Kidney (tissue), 14 donors: ENCODE results near the gene KIF21B. TPM values are rescaled to one million over a fixed set of nuclear protein-coding genes. Genes with fewer than 3 reads are reported as not detected.
A peak's percentile ranks its signal among the peaks of the same experiment; 100 is the strongest.

Experiments
- DNase-seq, 5 donors: peaks; one replicate each; pipeline ENCODE4 v3.0.0-alpha.2; 2013 to 2020
- FAIRE-seq: peaks from 2 replicates; lab custom pipeline; 2012; peaks lifted over from hg19 to GRCh38; lab: Jason Lieb, UNC
- H3K27ac ChIP-seq, 2 donors: one replicate each; pipeline ENCODE4 v1.7.0; 2013; ENCODE audit warnings: low read depth in 2 of 2, low read length in 2 of 2, inconsistent platforms in 1 of 2
- H3K27me3 ChIP-seq: one replicate; pipeline ENCODE4 v1.7.1; 2013; ENCODE audit warnings: low read length, inconsistent platforms; ENCODE audit not compliant: control insufficient read depth, insufficient read depth
- H3K36me3 ChIP-seq, 3 donors: one replicate each; pipeline versions ENCODE4 v1.7.0 to v1.7.1; 2013; ENCODE audit warnings: low read length in 3 of 3, control low read depth in 1 of 3, inconsistent platforms in 1 of 3; ENCODE audit not compliant: insufficient read depth in 3 of 3, control insufficient read depth in 2 of 3
- H3K4me1 ChIP-seq, 3 donors: one replicate each; pipeline versions ENCODE4 v1.7.0 to v1.7.1; 2013; ENCODE audit warnings: low read length in 3 of 3, inconsistent platforms in 1 of 3, low read depth in 1 of 3; ENCODE audit not compliant: control insufficient read depth in 2 of 3, insufficient read depth in 2 of 3
- H3K4me3 ChIP-seq, 3 donors: one replicate each; pipeline versions ENCODE4 v1.7.0 to v1.8.1; 2013; ENCODE audit warnings: low read length in 3 of 3, control low read depth in 1 of 3, inconsistent platforms in 1 of 3
- H3K9ac ChIP-seq, 3 donors: one replicate each; pipeline versions ENCODE4 v1.7.0 to v1.7.1; 2013; ENCODE audit warnings: low read length in 3 of 3, control low read depth in 1 of 3, inconsistent platforms in 1 of 3
- H3K9me3 ChIP-seq, 3 donors: one replicate each; pipeline versions ENCODE4 v1.7.0 to v1.7.1; 2013; ENCODE audit warnings: low read length in 3 of 3, control low read depth in 1 of 3, inconsistent platforms in 1 of 3; ENCODE audit not compliant: control insufficient read depth in 2 of 3, insufficient read depth in 1 of 3
- intact Hi-C: fragments of 100-400 bp; cut with DNase I; formaldehyde crosslinking; loops from one replicate; pipeline ENCODE4 v1.11.1; 2022
- polyA plus RNA-seq: library from polyadenylated mRNA; stranded (reverse); fragments of 350-450 nt; fragmentation: Illumina TruSeq; extraction: RNeasy Lipid Tissue Mini Kit (QIAGEN cat#74804); gene quantifications from one replicate; pipeline ENCODE4 v1.2.3, GENCODE V29; 2014; ENCODE audit warnings: low read depth, low replicate concordance; ENCODE audit not compliant: insufficient read depth
- total RNA-seq: library from RNA; stranded (reverse); fragmentation: NEBNext Ultra II Directional; extraction: Animal tissue kit (Norgen Biotek cat#: 25700); gene quantifications from one replicate; pipeline ENCODE4 v1.2.1, GENCODE V29; 2021
- TF ChIP-seq, protein P1 (sequence below): IDR thresholded peaks from 3 replicates; pipeline ENCODE4 v1.5.1; 2012; ENCODE audit warnings: mild to moderate bottlenecking, moderate library complexity, borderline replicate concordance; ENCODE audit not compliant: insufficient read depth; ENCODE audit errors: extremely low read depth
- donor health status: control.
- donor health status: control.
- donor health status: control.
- donor health status: control.
- donor health status: control.
- donor health status: DM: yes; HTN: yes; CAD: no.
- donor health status: Normal renal cell carcinoma (clear cell type).

Gene KIF21B
- total and polyA plus RNA-seq, 2 donors from 2014 or later = 0.19 to 5.6 TPM

DNA sequence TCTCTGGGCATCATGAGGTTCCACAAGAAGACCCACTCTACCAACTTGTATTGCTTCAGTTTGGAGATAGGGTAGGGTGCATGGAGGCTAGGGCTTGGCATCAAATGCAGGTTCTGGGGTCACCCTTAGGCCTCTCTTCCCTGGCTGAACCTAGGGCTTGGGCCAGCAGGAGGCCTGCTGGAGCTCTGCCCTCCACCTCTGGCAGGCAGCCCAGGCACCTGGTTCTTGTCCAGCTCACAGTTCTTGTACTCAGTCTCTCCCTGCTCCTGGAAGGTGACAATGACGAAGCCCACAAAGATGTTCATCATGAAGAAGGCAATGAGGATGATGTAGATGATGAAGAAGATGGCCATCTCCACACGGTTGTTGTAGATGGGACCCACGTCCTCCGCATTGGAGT is 37.5 kb upstream of the KIF21B start:
- no peak overlapping the region for H3K27ac ChIP-seq
- intact Hi-C loops = no loop called here
- DNase-seq (no peak), FAIRE-seq (no peak)
- H3K4me1 ChIP-seq = peaks cover 0 to 3% (median 0%) of the 10 kb centered on the region in 3 donors
- H3K27me3 ChIP-seq = no peaks in the 10 kb centered on the region
- H3K4me3 ChIP-seq = no peak overlapping the region
- TF ChIP-seq, protein P1, sequence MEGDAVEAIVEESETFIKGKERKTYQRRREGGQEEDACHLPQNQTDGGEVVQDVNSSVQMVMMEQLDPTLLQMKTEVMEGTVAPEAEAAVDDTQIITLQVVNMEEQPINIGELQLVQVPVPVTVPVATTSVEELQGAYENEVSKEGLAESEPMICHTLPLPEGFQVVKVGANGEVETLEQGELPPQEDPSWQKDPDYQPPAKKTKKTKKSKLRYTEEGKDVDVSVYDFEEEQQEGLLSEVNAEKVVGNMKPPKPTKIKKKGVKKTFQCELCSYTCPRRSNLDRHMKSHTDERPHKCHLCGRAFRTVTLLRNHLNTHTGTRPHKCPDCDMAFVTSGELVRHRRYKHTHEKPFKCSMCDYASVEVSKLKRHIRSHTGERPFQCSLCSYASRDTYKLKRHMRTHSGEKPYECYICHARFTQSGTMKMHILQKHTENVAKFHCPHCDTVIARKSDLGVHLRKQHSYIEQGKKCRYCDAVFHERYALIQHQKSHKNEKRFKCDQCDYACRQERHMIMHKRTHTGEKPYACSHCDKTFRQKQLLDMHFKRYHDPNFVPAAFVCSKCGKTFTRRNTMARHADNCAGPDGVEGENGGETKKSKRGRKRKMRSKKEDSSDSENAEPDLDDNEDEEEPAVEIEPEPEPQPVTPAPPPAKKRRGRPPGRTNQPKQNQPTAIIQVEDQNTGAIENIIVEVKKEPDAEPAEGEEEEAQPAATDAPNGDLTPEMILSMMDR = no peak
- H3K36me3 ChIP-seq = no peaks in the 10 kb centered on the region
- H3K9ac ChIP-seq = no peak overlapping the region
- H3K9me3 ChIP-seq = no peaks in the 10 kb centered on the region

DNA sequence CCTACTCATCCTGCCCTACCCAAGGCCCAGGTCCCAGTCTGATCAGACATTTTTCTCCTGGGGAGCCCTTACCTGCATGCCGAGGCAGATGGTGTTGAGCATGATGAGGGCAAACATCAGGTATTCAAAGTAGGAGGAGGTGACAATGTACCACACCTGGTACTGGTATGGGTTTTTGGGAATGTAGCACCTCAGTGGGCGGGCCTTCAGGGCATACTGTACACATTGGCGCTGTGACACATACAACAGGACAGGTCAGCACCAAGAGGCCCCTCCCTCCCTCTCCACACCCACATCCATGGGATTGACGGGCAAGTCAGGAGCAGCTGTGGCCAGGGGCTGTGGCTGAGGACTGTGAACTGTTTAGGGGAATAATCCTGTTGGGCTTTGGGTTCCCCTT is 37.1 kb upstream of the KIF21B start:
- peaks cover 0 to 4% (median 0%) of the 10 kb centered on the region in 3 donors for H3K4me1 ChIP-seq
- no peak overlapping the region for H3K9ac ChIP-seq
- no peaks in the 10 kb centered on the region for H3K36me3 ChIP-seq
- no peaks in the 10 kb centered on the region for H3K27me3 ChIP-seq
- FAIRE-seq (no peak), DNase-seq (no peak)
- no peaks in the 10 kb centered on the region for H3K9me3 ChIP-seq
- no peak overlapping the region for H3K27ac ChIP-seq
- no peak overlapping the region for H3K4me3 ChIP-seq
- TF ChIP-seq, protein P1 = no peak
- intact Hi-C loops = no loop called here

DNA sequence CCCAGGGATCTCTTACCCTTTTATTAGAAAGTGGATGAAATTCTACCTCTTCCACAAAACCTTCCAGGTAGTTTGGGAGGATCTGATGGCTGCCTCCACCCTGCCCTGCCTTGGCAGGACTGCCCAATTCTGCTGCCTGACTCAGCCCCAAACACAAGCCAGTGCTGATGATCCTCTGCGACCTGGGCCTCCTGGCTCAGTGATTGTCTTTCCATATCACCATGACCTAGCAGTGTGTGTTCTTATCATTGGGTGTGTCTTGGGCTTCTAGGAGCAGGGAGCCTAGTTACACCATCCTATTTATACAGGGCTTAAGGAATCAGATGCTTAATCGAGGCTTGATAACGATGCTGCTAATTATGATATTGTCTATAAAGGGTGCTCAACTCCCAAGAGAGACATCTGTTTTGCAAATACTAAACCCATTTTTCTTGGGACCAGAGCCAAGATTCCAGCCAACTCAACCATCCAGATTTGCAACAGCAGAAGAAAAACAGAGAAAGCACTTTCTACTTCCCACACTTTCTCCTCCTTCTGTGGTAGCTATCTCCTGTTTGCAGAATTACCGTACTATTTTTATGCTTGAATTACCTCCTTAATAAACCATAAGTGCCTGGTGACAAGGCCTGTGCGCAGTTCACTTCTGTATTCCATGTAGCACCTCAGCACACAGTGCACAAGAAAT is 36.5 kb upstream of the KIF21B start:
- peaks cover 0 to 7% (median 2%) of the 10 kb centered on the region in 3 donors for H3K4me1 ChIP-seq
- H3K9me3 ChIP-seq = no peaks in the 10 kb centered on the region
- DNase-seq = no peak
- H3K27me3 ChIP-seq = no peaks in the 10 kb centered on the region
- no peak for FAIRE-seq
- H3K27ac ChIP-seq = no peak overlapping the region
- intact Hi-C loops = no loop called here
- no peaks in the 10 kb centered on the region for H3K36me3 ChIP-seq
- no peak overlapping the region for H3K9ac ChIP-seq
- TF ChIP-seq, protein P1 = no peak
- H3K4me3 ChIP-seq = no peak overlapping the region

DNA sequence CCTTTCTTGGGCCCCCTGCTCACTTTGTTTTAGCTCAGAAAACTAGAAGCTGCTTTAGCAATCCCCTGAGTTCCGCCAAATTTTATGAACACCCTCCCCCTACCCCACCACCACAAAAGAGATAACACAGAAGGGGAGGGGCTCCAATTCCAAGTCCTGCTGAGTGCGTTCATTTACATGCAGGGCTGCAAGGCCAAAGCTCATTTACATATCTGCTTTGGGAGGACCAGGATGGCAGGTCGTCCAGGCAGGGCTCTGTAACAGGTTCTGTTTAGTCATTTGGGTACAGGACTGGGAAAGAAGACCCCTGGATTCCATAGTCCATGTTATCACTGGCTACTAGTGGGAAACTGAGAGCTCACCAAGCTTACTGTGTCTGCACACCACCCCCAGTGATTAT is 35.9 kb upstream of the KIF21B start:
- TF ChIP-seq, protein P1 = no peak
- FAIRE-seq = no peak

More for the DNA sequence above, 35.9 kb upstream of the KIF21B start:
- Histone ChIP-seq H3K36me3 (no peaks in the 10 kb centered on the region), H3K4me1 (peaks cover 0 to 7% (median 2%) of the 10 kb centered on the region in 3 donors), H3K4me3 (no peak overlapping the region), H3K9me3 (no peaks in the 10 kb centered on the region), H3K27me3 (no peaks in the 10 kb centered on the region), H3K9ac (no peak overlapping the region), H3K27ac (no peak overlapping the region)
- DNase-seq = peak in 1 of 5 donors; percentile 16
- intact Hi-C loops = no loop called here
